IMR-90 (cell line): ENCODE results near the gene ZFP36L1. TPM values are rescaled to one million over a fixed set of nuclear protein-coding genes. Genes with fewer than 3 reads are reported as not detected.

Experiments
- ATAC-seq: fragments of 200-7000 bp; cut with Tn5 transposase; 2 replicates; pipeline ENCODE4 v1.9.1; 2020; ENCODE audit warnings: low read depth, mild to moderate bottlenecking, moderate library complexity
- BruUV-seq: library from RNA; stranded (reverse); fragments of 400-500 nt; replicated peaks from 2 replicates; lab custom pipeline; 2021; lab: Mats Ljungman, UMichigan
- CTCF ChIA-PET: fragments of 300-600 bp; formaldehyde crosslinking; extraction: SDS; loops from one replicate; lab custom pipeline; 2021; ENCODE audit warnings: antibody characterized with exemption; lab: Yijun Ruan, JAX
- POLR2A ChIA-PET: fragments of 300-600 bp; sonication (Branson Sonifier 250); formaldehyde crosslinking; loops from one replicate; lab custom pipeline; 2022; ENCODE audit warnings: antibody characterized with exemption; ENCODE audit not compliant: unreplicated experiment; lab: Charles Lee
- DNase-seq: peaks from one replicate; pipeline ENCODE4 v3.0.0; 2013
- H2AFZ ChIP-seq: replicated peaks from 2 replicates; pipeline ENCODE3; 2013; ENCODE audit warnings: low read length, mild to moderate bottlenecking; ENCODE audit not compliant: poor library complexity
- H2AK5ac ChIP-seq: 2 replicates; pipeline ENCODE4 v1.6.1; 2013; ENCODE audit warnings: low read depth, low read length, inconsistent platforms
- H2AK9ac ChIP-seq: replicated peaks from 2 replicates; pipeline ENCODE3; 2013; ENCODE audit warnings: mild to moderate bottlenecking, low read depth, low read length, moderate library complexity; ENCODE audit not compliant: poor library complexity
- H2BK120ac ChIP-seq: 2 replicates; pipeline ENCODE4 v1.6.1; 2013; ENCODE audit warnings: low read depth, low read length, inconsistent platforms
- H2BK15ac ChIP-seq: 3 replicates; pipeline ENCODE4 v1.6.1; 2013; ENCODE audit warnings: low read depth, low read length, inconsistent platforms
- H2BK20ac ChIP-seq: 2 replicates; pipeline ENCODE4 v1.6.1; 2013; ENCODE audit warnings: low read depth, mild to moderate bottlenecking, inconsistent platforms, low read length, moderate library complexity
- H2BK5ac ChIP-seq: 2 replicates; pipeline ENCODE4 v1.6.1; 2013; ENCODE audit warnings: mild to moderate bottlenecking, low read depth, low read length, inconsistent platforms; ENCODE audit not compliant: poor library complexity, severe bottlenecking
- H3K14ac ChIP-seq: replicated peaks from 2 replicates; pipeline ENCODE4 v1.6.1; 2013; ENCODE audit warnings: low read depth, low read length, inconsistent platforms
- H3K18ac ChIP-seq: 2 replicates; pipeline ENCODE4 v1.6.1; 2013; ENCODE audit warnings: low read depth, low read length, control low read depth
- H3K23ac ChIP-seq: 2 replicates; pipeline ENCODE4 v1.6.1; 2013; ENCODE audit warnings: low read depth, low read length, inconsistent platforms
- H3K27ac ChIP-seq: 2 replicates; pipeline ENCODE4 v1.5.1; 2013; ENCODE audit warnings: mild to moderate bottlenecking, control low read depth, low read length; ENCODE audit not compliant: insufficient read depth
- H3K27me3 ChIP-seq: 2 replicates; pipeline ENCODE4 v1.6.1; 2013; ENCODE audit warnings: low read length; ENCODE audit not compliant: control insufficient read depth, insufficient read depth
- H3K36me3 ChIP-seq: 2 replicates; pipeline ENCODE4 v1.6.1; 2013; ENCODE audit warnings: low read length, mixed read lengths; ENCODE audit not compliant: control insufficient read depth, insufficient read depth
- H3K4ac ChIP-seq: 2 replicates; pipeline ENCODE4 v1.6.1; 2013; ENCODE audit warnings: low read depth, low read length, inconsistent platforms
- H3K4me1 ChIP-seq: 2 replicates; pipeline ENCODE4 v1.6.1; 2013; ENCODE audit warnings: low read length, mixed read lengths; ENCODE audit not compliant: control insufficient read depth, insufficient read depth
- H3K4me2 ChIP-seq: 2 replicates; pipeline ENCODE4 v1.6.1; 2013; ENCODE audit warnings: low read depth, mild to moderate bottlenecking, control low read depth, low read length, moderate library complexity
- H3K4me3 ChIP-seq: 2 replicates; pipeline ENCODE4 v1.5.1; 2013; ENCODE audit warnings: low read depth, mild to moderate bottlenecking, control low read depth, low read length, moderate library complexity; ENCODE audit not compliant: insufficient read depth
- H3K56ac ChIP-seq: 2 replicates; pipeline ENCODE4 v1.6.1; 2013; ENCODE audit warnings: low read length, inconsistent platforms; ENCODE audit not compliant: insufficient read depth; ENCODE audit errors: extremely low read depth
- H3K79me1 ChIP-seq, 2 experiments: 2 replicates each; pipeline ENCODE4 v1.6.1; 2013; ENCODE audit warnings: low read length in 2 of 2, inconsistent platforms in 1 of 2, low read depth in 1 of 2
- H3K9ac ChIP-seq: 2 replicates; pipeline ENCODE4 v1.6.1; 2013; ENCODE audit warnings: low read depth, low read length, control low read depth
- H3K9me1 ChIP-seq: 2 replicates; pipeline ENCODE4 v1.6.1; 2013; ENCODE audit warnings: low read length, inconsistent platforms; ENCODE audit not compliant: insufficient read depth
- H3K9me3 ChIP-seq: 2 replicates; pipeline ENCODE4 v1.6.1; 2013; ENCODE audit warnings: low read length; ENCODE audit not compliant: control insufficient read depth, insufficient read depth
- H4K20me1 ChIP-seq: 2 replicates; pipeline ENCODE4 v1.6.1; 2013; ENCODE audit warnings: low read length, inconsistent platforms; ENCODE audit not compliant: insufficient read depth
- H4K5ac ChIP-seq: 2 replicates; pipeline ENCODE4 v1.6.1; 2013; ENCODE audit warnings: mild to moderate bottlenecking, low read depth, low read length, control low read depth
- H4K8ac ChIP-seq, 2 experiments: 2 replicates each; pipeline ENCODE4 v1.6.1; 2013; ENCODE audit warnings: low read depth in 2 of 2, low read length in 2 of 2, control low read depth in 1 of 2, inconsistent platforms in 1 of 2
- H4K91ac ChIP-seq: 2 replicates; pipeline ENCODE4 v1.6.1; 2013; ENCODE audit warnings: low read depth, low read length, inconsistent platforms; ENCODE audit not compliant: insufficient read depth
- BHLHE40 ChIP-seq: fragments of 150-350 bp; IDR thresholded peaks from 2 replicates; pipeline ENCODE4 v1.6.1; 2016; ENCODE audit warnings: mild to moderate bottlenecking, low read depth, low read length
- CHD1 ChIP-seq: IDR thresholded peaks from 2 replicates; pipeline ENCODE4 v1.6.1; 2012; ENCODE audit warnings: low read depth, low read length, improper control_type of control experiment
- CTCF ChIP-seq: conservative IDR thresholded peaks from 2 replicates; pipeline ENCODE4 v1.5.1; 2012; ENCODE audit warnings: mild to moderate bottlenecking, low read depth, low read length, improper control_type of control experiment
- ELK1 ChIP-seq: fragments of 150-350 bp; IDR thresholded peaks from 2 replicates; pipeline ENCODE4 v1.6.1; 2016; ENCODE audit warnings: low read depth, mild to moderate bottlenecking, low read length, moderate library complexity, borderline replicate concordance
- MAFK ChIP-seq: IDR thresholded peaks from 2 replicates; pipeline ENCODE4 v1.6.1; 2012; ENCODE audit warnings: low read depth, low read length, improper control_type of control experiment
- MAZ ChIP-seq: IDR thresholded peaks from 2 replicates; pipeline ENCODE4 v1.6.1; 2012; ENCODE audit warnings: low read depth, mild to moderate bottlenecking, low read length, improper control_type of control experiment, moderate library complexity, borderline replicate concordance
- MXI1 ChIP-seq: IDR thresholded peaks from 2 replicates; pipeline ENCODE4 v1.6.1; 2012; ENCODE audit warnings: low read depth, mild to moderate bottlenecking, low read length, moderate library complexity, borderline replicate concordance
- NFE2L2 ChIP-seq: fragments of 150-350 bp; IDR thresholded peaks from 2 replicates; pipeline ENCODE4 v1.6.1; 2016; ENCODE audit warnings: low read depth, mild to moderate bottlenecking, low read length
- POLR2A ChIP-seq: IDR thresholded peaks from 2 replicates; pipeline ENCODE4 v1.6.1; 2012; ENCODE audit warnings: mild to moderate bottlenecking, low read depth, low read length
- RAD21 ChIP-seq: IDR thresholded peaks from 2 replicates; pipeline ENCODE4 v1.6.1; 2012; ENCODE audit warnings: low read length, improper control_type of control experiment
- RCOR1 ChIP-seq: IDR thresholded peaks from 2 replicates; pipeline ENCODE4 v1.6.1; 2012; ENCODE audit warnings: mild to moderate bottlenecking, low read length, improper control_type of control experiment; ENCODE audit not compliant: insufficient replicate concordance
- RFX5 ChIP-seq: IDR thresholded peaks from 2 replicates; pipeline ENCODE4 v1.8.0; 2012; ENCODE audit warnings: low read depth, mild to moderate bottlenecking, low read length, moderate library complexity
- SMC3 ChIP-seq: fragments of 150-350 bp; IDR thresholded peaks from 2 replicates; pipeline ENCODE4 v1.6.1; 2016; ENCODE audit warnings: low read depth, mild to moderate bottlenecking, antibody characterized with exemption, low read length, moderate library complexity
- USF2 ChIP-seq: fragments of 150-350 bp; IDR thresholded peaks from 2 replicates; pipeline ENCODE4 v1.6.1; 2017; ENCODE audit warnings: mild to moderate bottlenecking, antibody characterized with exemption, low read length, low read depth
- WGBS, 2 experiments: methylation state at CpG; one replicate each; pipeline versions ENCODE4 v1.1.5 to v1.1.7; 2013; ENCODE audit warnings: missing lambda C conversion rate in 2 of 2; ENCODE audit not compliant: insufficient read length in 1 of 2; ENCODE audit errors: extremely low coverage in 2 of 2; 5-methylcytosine and 5-hydroxymethylcytosine counted together
- dilution Hi-C: fragments of 300-500 bp; cut with HindIII; formaldehyde crosslinking; loops from one replicate; pipeline ENCODE4 v1.14.3; 2018; ENCODE audit warnings: low sequenced_read_pairs; ENCODE audit not compliant: unreplicated experiment
- in situ Hi-C: fragments of 300-500 bp; cut with MboI; formaldehyde crosslinking; loops from 3 replicates; pipeline ENCODE4 v1.14.3; 2019; ENCODE audit warnings: low sequenced_read_pairs, inconsistent platforms, mixed read lengths
- intact Hi-C: fragments of 100-400 bp; cut with micrococcal nuclease; formaldehyde crosslinking; loops from 2 replicates; pipeline ENCODE4 v1.10.0; 2022
- polyA plus RNA-seq, 3 experiments: library from polyadenylated mRNA; depleted of rRNA; stranded (reverse); fragments of >200 nt; gene quantifications; 2 replicates each; pipeline ENCODE4 v1.2.3, GENCODE V29; 2012; ENCODE audit warnings: low replicate concordance in 1 of 3
- total RNA-seq: library from RNA; depleted of rRNA; stranded (reverse); fragments of >200 nt; gene quantifications from 2 replicates; pipeline ENCODE4 v1.2.3, GENCODE V29; 2012

The ZFP36L1 gene
- total and polyA plus RNA-seq, 2 of the 4 experiments (the other 2 are of a cell fraction) = 6.5 to 140 TPM

GRCh38 chr14:68783408-68784225 lies 9.2 kb downstream of the ZFP36L1 start:
- Histone ChIP-seq H3K79me1 (peaks cover 0 to 33% of the 10 kb centered on the region in 2 experiments; a peak in 2 of 4 replicates), H3K4me3 (no peak overlapping the region), H2BK15ac (peak overlapping the region; percentile 11; the same call in 1 of the 3 replicates), H3K4ac (peak overlapping the region; percentile 80), H4K5ac (no peak overlapping the region), H3K14ac (no peak overlapping the region), H3K9ac (no peak overlapping the region), H4K20me1 (peaks cover 26% of the 10 kb centered on the region), H3K9me3 (no peaks in the 10 kb centered on the region), H2AFZ (no peak overlapping the region), H3K23ac (no peak overlapping the region), H3K56ac (no peak overlapping the region), H3K27me3 (no peaks in the 10 kb centered on the region), H2BK120ac (peak overlapping the region; percentile 85), H3K18ac (no peak overlapping the region), H4K8ac (no peak overlapping the region), H3K4me1 (peaks cover 21% of the 10 kb centered on the region), H2AK5ac (peak overlapping the region; percentile 89), H2BK5ac (peak overlapping the region; percentile 54), H3K9me1 (peaks cover 38% of the 10 kb centered on the region), H3K27ac (no peak overlapping the region), H3K36me3 (peaks cover 7% of the 10 kb centered on the region; the same call in 1 of the 2 replicates), H4K91ac (peak overlapping the region; percentile 67; the same call in 1 of the 2 replicates), H2AK9ac (no peak overlapping the region), H3K4me2 (no peak overlapping the region), H2BK20ac (peak overlapping the region; percentile 84; the same call in 1 of the 2 replicates)
- no TSS peak for BruUV-seq
- WGBS, 2 experiments = 93% methylated on average over 3 of the region's 3 CpGs; no CpG with 5 or more reads in 1 of the 2 experiments
- intact Hi-C loops = loop anchor here (5.0 kb wide), 1 partner anchor 91 kb away; no protein-coding TSS in a partner anchor
- POLR2A ChIA-PET = no interaction called here
- CTCF ChIA-PET = no interaction called here
- DNase-seq = no peak
- dilution Hi-C loops = no loop called here
- TF ChIP-seq BHLHE40 (no peak), MAFK (no peak), SMC3 (no peak), RCOR1 (no peak), RFX5 (no peak), ELK1 (no peak), CTCF (no peak), NFE2L2 (no peak), RAD21 (no peak), POLR2A (no peak), CHD1 (no peak), MXI1 (no peak), MAZ (no peak), USF2 (no peak)
- in situ Hi-C loops = loop anchor here (10.0 kb wide), 1 partner anchor 119 kb away; no protein-coding TSS in a partner anchor
- no peak for ATAC-seq
